Mesodermal cell (in vitro differentiated cells): ENCODE results near the gene LRRN3.

Experiments
- H3K27ac ChIP-seq: 2 replicates; pipeline ENCODE4 v1.7.0; 2013; ENCODE audit warnings: mild to moderate bottlenecking, low read depth, low read length, moderate library complexity; ENCODE audit not compliant: severe bottlenecking
- H3K36me3 ChIP-seq: 2 replicates; pipeline ENCODE4 v1.7.1; 2013; ENCODE audit warnings: mild to moderate bottlenecking, low read length, moderate library complexity; ENCODE audit not compliant: control insufficient read depth, insufficient read depth
- H3K4me1 ChIP-seq: one replicate; pipeline ENCODE4 v1.7.1; 2013; ENCODE audit warnings: mild to moderate bottlenecking, low read length; ENCODE audit not compliant: insufficient read depth, control insufficient read depth, poor library complexity, severe bottlenecking
- H3K4me3 ChIP-seq: 2 replicates; pipeline ENCODE4 v1.7.0; 2013; ENCODE audit warnings: low read length, control low read depth, mild to moderate bottlenecking; ENCODE audit not compliant: insufficient read depth, poor library complexity, severe bottlenecking; ENCODE audit errors: extremely low read depth
- H3K9me3 ChIP-seq: 2 replicates; pipeline ENCODE4 v1.7.1; 2013; ENCODE audit warnings: mild to moderate bottlenecking, low read length, moderate library complexity; ENCODE audit not compliant: control insufficient read depth
- WGBS, 2 experiments: methylation state at CpG; one replicate each; pipeline ENCODE4 v1.1.5; 2013; ENCODE audit warnings: missing lambda C conversion rate in 2 of 2; ENCODE audit not compliant: insufficient coverage in 2 of 2; 5-methylcytosine and 5-hydroxymethylcytosine counted together

LRRN3 gene

GRCh38 chr7:111160297-111160696, 69.4 kb downstream of the LRRN3 start:
- Histone ChIP-seq H3K27ac (no peak overlapping the region), H3K9me3 (no peaks in the 10 kb centered on the region), H3K4me1 (no peaks in the 10 kb centered on the region), H3K4me3 (no peak overlapping the region), H3K36me3 (no peaks in the 10 kb centered on the region)

GRCh38 chr7:111162692-111163091, 71.8 kb downstream of the LRRN3 start:
- WGBS, 2 experiments = 100% methylated on average over 1 to 3 of the region's 3 CpGs
- Histone ChIP-seq H3K4me3 (no peak overlapping the region), H3K36me3 (no peaks in the 10 kb centered on the region), H3K9me3 (no peaks in the 10 kb centered on the region), H3K27ac (no peak overlapping the region), H3K4me1 (no peaks in the 10 kb centered on the region)

GRCh38 chr7:111164442-111164841, 73.5 kb downstream of the LRRN3 start:
- no peak overlapping the region for H3K4me3 ChIP-seq
- no peaks in the 10 kb centered on the region for H3K4me1 ChIP-seq
- WGBS, 2 experiments = 100% methylated on average over 1 of the region's 1 CpG; no CpG with 5 or more reads in 1 of the 2 experiments
- no peaks in the 10 kb centered on the region for H3K9me3 ChIP-seq
- H3K36me3 ChIP-seq = no peaks in the 10 kb centered on the region
- no peak overlapping the region for H3K27ac ChIP-seq

- H3K27ac ChIP-seq = no peak overlapping the region
- no peaks in the 10 kb centered on the region for H3K9me3 ChIP-seq
- H3K36me3 ChIP-seq = no peaks in the 10 kb centered on the region
- WGBS, 2 experiments = no CpG with 5 or more reads among the region's 2 CpGs
- no peak overlapping the region for H3K4me3 ChIP-seq
- H3K4me1 ChIP-seq = no peaks in the 10 kb centered on the region
Observed at GRCh38 chr7:111168182-111168581, 77.3 kb downstream of the LRRN3 start.

- no peak overlapping the region for H3K27ac ChIP-seq
- no peak overlapping the region for H3K4me3 ChIP-seq
- 100% methylated on average over 1 of the region's 2 CpGs; no CpG with 5 or more reads in 1 of the 2 experiments for WGBS, 2 experiments
- no peaks in the 10 kb centered on the region for H3K9me3 ChIP-seq
- H3K36me3 ChIP-seq = no peaks in the 10 kb centered on the region
- no peaks in the 10 kb centered on the region for H3K4me1 ChIP-seq
Observed at GRCh38 chr7:111172564-111173257, 81.8 kb downstream of the LRRN3 start.

GRCh38 chr7:111173528-111173927, 82.6 kb downstream of the LRRN3 start:
- no peaks in the 10 kb centered on the region for H3K4me1 ChIP-seq
- no CpG with 5 or more reads among the region's 2 CpGs for WGBS, 2 experiments
- H3K36me3 ChIP-seq = no peaks in the 10 kb centered on the region
- H3K4me3 ChIP-seq = no peak overlapping the region
- no peaks in the 10 kb centered on the region for H3K9me3 ChIP-seq
- H3K27ac ChIP-seq = no peak overlapping the region

- Histone ChIP-seq H3K9me3 (no peaks in the 10 kb centered on the region), H3K36me3 (no peaks in the 10 kb centered on the region), H3K27ac (no peak overlapping the region), H3K4me1 (no peaks in the 10 kb centered on the region), H3K4me3 (no peak overlapping the region)
- 82 to 83% methylated on average over 2 of the region's 2 CpGs for WGBS, 2 experiments
Observed at GRCh38 chr7:111173990-111174389, 83.1 kb downstream of the LRRN3 start.

- H3K36me3 ChIP-seq = no peaks in the 10 kb centered on the region
- no peak overlapping the region for H3K27ac ChIP-seq
- H3K4me1 ChIP-seq = no peaks in the 10 kb centered on the region
- WGBS, 2 experiments = 89% methylated on average over 1 of the region's 3 CpGs; no CpG with 5 or more reads in 1 of the 2 experiments
- no peak overlapping the region for H3K4me3 ChIP-seq
- no peaks in the 10 kb centered on the region for H3K9me3 ChIP-seq
Observed at GRCh38 chr7:111174510-111174909, 83.6 kb downstream of the LRRN3 start.
